HEK293 (cell line): Measurements from ENCODE around the gene EHMT1.

ENCODE experiments used
- CTCF ChIA-PET: fragments of 350-600 bp; formaldehyde crosslinking; extraction: SDS; loops from one replicate; lab custom pipeline; 2021; ENCODE audit warnings: antibody characterized with exemption; lab: Yijun Ruan, JAX
- POLR2A ChIA-PET: fragments of 300-600 bp; formaldehyde crosslinking; extraction: SDS; loops from one replicate; lab custom pipeline; 2020; ENCODE audit warnings: antibody characterized with exemption, inconsistent platforms; lab: Yijun Ruan, JAX
- H3K27ac ChIP-seq: fragments of 200-500 bp; sonication (Bioruptor generic); 2 replicates; pipeline ENCODE4 v1.5.1; 2014; ENCODE audit warnings: low read depth, low read length, control low read depth, inconsistent platforms; ENCODE audit errors: extremely low read depth
- H3K36me3 ChIP-seq, 2 experiments: fragments of 200-500 bp in 1 of 2; sonication (Bioruptor generic) in 1 of 2; 1 replicate in 1 of 2; 2 replicates in 1 of 2; pipeline ENCODE4 v1.5.1; 2014 to 2017; ENCODE audit warnings: inconsistent platforms in 2 of 2, low read length in 2 of 2; ENCODE audit not compliant: control insufficient read depth in 2 of 2, insufficient read depth in 1 of 2
- H3K4me1 ChIP-seq: fragments of 200-500 bp; sonication (Bioruptor generic); 2 replicates; pipeline ENCODE4 v1.5.1; 2014; ENCODE audit warnings: mild to moderate bottlenecking, low read length, inconsistent platforms; ENCODE audit not compliant: control insufficient read depth, insufficient read depth
- H3K4me3 ChIP-seq: 2 replicates; pipeline ENCODE4 v1.5.1; 2011; ENCODE audit warnings: low read depth, mild to moderate bottlenecking, control low read depth, low read length, moderate library complexity
- H3K9me3 ChIP-seq: fragments of 200-500 bp; sonication (Bioruptor generic); 2 replicates; pipeline ENCODE4 v1.5.1; 2014; ENCODE audit warnings: low read depth, low read length, inconsistent platforms; ENCODE audit not compliant: control insufficient read depth, insufficient read depth
- BCL11A ChIP-seq: fragments of 450-650 bp; formaldehyde crosslinking; IDR thresholded peaks from 2 replicates; pipeline ENCODE4 v1.5.1; 2016; ENCODE audit warnings: low read depth, missing biosample characterization, missing genetic modification characterization
- GLIS1 ChIP-seq: fragments of 450-650 bp; formaldehyde crosslinking; IDR thresholded peaks from 2 replicates; pipeline ENCODE4 v1.5.1; 2016; ENCODE audit warnings: missing biosample characterization, missing genetic modification characterization
- RBAK ChIP-seq: fragments of 450-650 bp; formaldehyde crosslinking; IDR thresholded peaks from 2 replicates; pipeline ENCODE4 v1.5.1; 2016; ENCODE audit warnings: missing biosample characterization, missing genetic modification characterization
- SP3 ChIP-seq: fragments of 450-650 bp; formaldehyde crosslinking; IDR thresholded peaks from 2 replicates; pipeline ENCODE4 v1.5.1; 2016; ENCODE audit warnings: missing biosample characterization, missing genetic modification characterization
- YY2 ChIP-seq: fragments of 450-650 bp; formaldehyde crosslinking; IDR thresholded peaks from 2 replicates; pipeline ENCODE4 v1.5.1; 2016; ENCODE audit warnings: missing biosample characterization, missing genetic modification characterization
- ZFP3 ChIP-seq: fragments of 450-650 bp; formaldehyde crosslinking; IDR thresholded peaks from 2 replicates; pipeline ENCODE4 v1.5.1; 2016; ENCODE audit warnings: low read depth, missing biosample characterization, missing genetic modification characterization
- ZFP37 ChIP-seq: fragments of 450-650 bp; formaldehyde crosslinking; IDR thresholded peaks from 2 replicates; pipeline ENCODE4 v1.5.1; 2016; ENCODE audit warnings: missing biosample characterization, missing genetic modification characterization
- ZFP41 ChIP-seq: fragments of 450-650 bp; formaldehyde crosslinking; IDR thresholded peaks from 2 replicates; pipeline ENCODE4 v1.5.1; 2016; ENCODE audit warnings: missing biosample characterization, missing genetic modification characterization, borderline replicate concordance
- ZIC2 ChIP-seq: fragments of 450-650 bp; formaldehyde crosslinking; IDR thresholded peaks from 2 replicates; pipeline ENCODE4 v1.5.1; 2016; ENCODE audit warnings: missing biosample characterization, missing genetic modification characterization
- ZNF184 ChIP-seq: fragments of 450-650 bp; IDR thresholded peaks from 2 replicates; pipeline ENCODE4 v1.5.1; 2018; ENCODE audit warnings: missing biosample characterization, mild to moderate bottlenecking, missing genetic modification characterization
- ZNF292 ChIP-seq: fragments of 450-650 bp; formaldehyde crosslinking; IDR thresholded peaks from 2 replicates; pipeline ENCODE4 v1.5.1; 2016; ENCODE audit warnings: low read depth, missing biosample characterization, missing genetic modification characterization, borderline replicate concordance
- ZNF324 ChIP-seq: fragments of 450-650 bp; formaldehyde crosslinking; IDR thresholded peaks from 2 replicates; pipeline ENCODE4 v1.5.1; 2016; ENCODE audit warnings: missing biosample characterization, missing genetic modification characterization
- ZNF366 ChIP-seq: fragments of 450-650 bp; formaldehyde crosslinking; conservative IDR thresholded peaks from 2 replicates; pipeline ENCODE4 v1.5.1; 2016; ENCODE audit warnings: missing biosample characterization, missing genetic modification characterization
- ZNF394 ChIP-seq: fragments of 450-650 bp; formaldehyde crosslinking; IDR thresholded peaks from 2 replicates; pipeline ENCODE4 v1.5.1; 2016; ENCODE audit warnings: missing biosample characterization, missing genetic modification characterization, mild to moderate bottlenecking, moderate library complexity, borderline replicate concordance
- ZNF544 ChIP-seq: fragments of 450-650 bp; formaldehyde crosslinking; IDR thresholded peaks from 2 replicates; pipeline ENCODE4 v1.5.0; 2017; ENCODE audit warnings: missing biosample characterization, missing genetic modification characterization
- ZNF548 ChIP-seq: fragments of 450-650 bp; formaldehyde crosslinking; IDR thresholded peaks from 2 replicates; pipeline ENCODE4 v1.5.1; 2016; ENCODE audit warnings: missing biosample characterization, missing genetic modification characterization
- ZNF600 ChIP-seq: fragments of 450-650 bp; formaldehyde crosslinking; IDR thresholded peaks from 2 replicates; pipeline ENCODE4 v1.5.1; 2016; ENCODE audit warnings: missing biosample characterization, missing genetic modification characterization
- ZNF629 ChIP-seq: fragments of 450-650 bp; formaldehyde crosslinking; IDR thresholded peaks from 2 replicates; pipeline ENCODE4 v1.5.1; 2017; ENCODE audit warnings: missing biosample characterization, missing genetic modification characterization
- ZNF692 ChIP-seq: fragments of 450-650 bp; formaldehyde crosslinking; IDR thresholded peaks from 2 replicates; pipeline ENCODE4 v1.5.1; 2016; ENCODE audit warnings: missing biosample characterization, missing genetic modification characterization
- ZNF777 ChIP-seq: fragments of 450-650 bp; formaldehyde crosslinking; IDR thresholded peaks from 2 replicates; pipeline ENCODE4 v1.5.1; 2017; ENCODE audit warnings: missing biosample characterization, missing genetic modification characterization, borderline replicate concordance
- TF ChIP-seq, protein P1 (sequence below): fragments of 450-650 bp; formaldehyde crosslinking; IDR thresholded peaks from 2 replicates; pipeline ENCODE4; 2016; ENCODE audit warnings: missing biosample characterization, missing genetic modification characterization
- TF ChIP-seq, protein P2 (sequence below): fragments of 450-650 bp; formaldehyde crosslinking; IDR thresholded peaks from 2 replicates; pipeline ENCODE4 v1.5.1; 2016; ENCODE audit warnings: missing biosample characterization, missing genetic modification characterization
- TF ChIP-seq, protein P3 (sequence below): fragments of 450-650 bp; formaldehyde crosslinking; IDR thresholded peaks from 2 replicates; pipeline ENCODE4 v1.5.1; 2016; ENCODE audit warnings: missing biosample characterization, missing genetic modification characterization

The EHMT1 gene

GRCh38 chr9:137879566-137880150 is 260.9 kb downstream of the EHMT1 start:
- TF ChIP-seq ZNF292 (tag by site-specific recombination) (no peak), ZNF777 (tag by site-specific recombination) (no peak), ZNF629 (no peak), BCL11A (no peak), ZNF600 (no peak), ZNF544 (tag by site-specific recombination) (no peak), ZNF324 (tag by site-specific recombination) (no peak), ZFP37 (tag by site-specific recombination) (no peak), ZFP41 (tag by site-specific recombination) (no peak), ZFP3 (tag by site-specific recombination) (no peak), SP3 (tag by site-specific recombination) (no peak), ZNF184 (tag by site-specific recombination) (no peak), ZNF548 (tag by site-specific recombination) (no peak)
- TF ChIP-seq, protein P1, sequence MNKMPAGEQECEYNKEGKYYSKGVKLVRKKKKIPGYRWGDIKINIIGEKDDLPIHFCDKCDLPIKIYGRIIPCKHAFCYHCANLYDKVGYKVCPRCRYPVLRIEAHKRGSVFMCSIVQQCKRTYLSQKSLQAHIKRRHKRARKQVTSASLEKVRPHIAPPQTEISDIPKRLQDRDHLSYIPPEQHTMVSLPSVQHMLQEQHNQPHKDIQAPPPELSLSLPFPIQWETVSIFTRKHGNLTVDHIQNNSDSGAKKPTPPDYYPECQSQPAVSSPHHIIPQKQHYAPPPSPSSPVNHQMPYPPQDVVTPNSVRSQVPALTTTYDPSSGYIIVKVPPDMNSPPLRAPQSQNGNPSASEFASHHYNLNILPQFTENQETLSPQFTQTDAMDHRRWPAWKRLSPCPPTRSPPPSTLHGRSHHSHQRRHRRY (tag by site-specific recombination), result no peak
- TF ChIP-seq, protein P2, sequence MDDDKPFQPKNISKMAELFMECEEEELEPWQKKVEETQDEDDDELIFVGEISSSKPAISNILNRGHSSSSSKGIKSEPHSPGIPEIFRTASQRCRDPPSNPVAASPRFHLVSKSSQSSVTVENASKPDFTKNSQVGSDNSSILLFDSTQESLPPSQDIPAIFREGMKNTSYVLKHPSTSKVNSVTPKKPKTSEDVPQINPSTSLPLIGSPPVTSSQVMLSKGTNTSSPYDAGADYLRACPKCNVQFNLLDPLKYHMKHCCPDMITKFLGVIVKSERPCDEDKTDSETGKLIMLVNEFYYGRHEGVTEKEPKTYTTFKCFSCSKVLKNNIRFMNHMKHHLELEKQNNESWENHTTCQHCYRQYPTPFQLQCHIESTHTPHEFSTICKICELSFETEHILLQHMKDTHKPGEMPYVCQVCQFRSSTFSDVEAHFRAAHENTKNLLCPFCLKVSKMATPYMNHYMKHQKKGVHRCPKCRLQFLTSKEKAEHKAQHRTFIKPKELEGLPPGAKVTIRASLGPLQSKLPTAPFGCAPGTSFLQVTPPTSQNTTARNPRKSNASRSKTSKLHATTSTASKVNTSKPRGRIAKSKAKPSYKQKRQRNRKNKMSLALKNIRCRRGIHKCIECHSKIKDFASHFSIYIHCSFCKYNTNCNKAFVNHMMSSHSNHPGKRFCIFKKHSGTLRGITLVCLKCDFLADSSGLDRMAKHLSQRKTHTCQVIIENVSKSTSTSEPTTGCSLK, result no peak
- Histone ChIP-seq H3K9me3 (no peaks in the 10 kb centered on the region), H3K4me1 (no peaks in the 10 kb centered on the region), H3K27ac (no peak overlapping the region), H3K4me3 (no peak overlapping the region), H3K36me3 (no peaks in the 10 kb centered on the region)
- POLR2A ChIA-PET, result no interaction called here
- CTCF ChIA-PET, result no interaction called here

GRCh38 chr9:137880160-137880975 is 261.6 kb downstream of the EHMT1 start:
- ChIA-PET CTCF (interaction anchor here (1.1 kb wide), 1 partner anchor 147 kb away, joined by 3 read pairs; no protein-coding TSS in a partner anchor), POLR2A (no interaction called here)
- Histone ChIP-seq H3K4me1 (no peaks in the 10 kb centered on the region), H3K4me3 (no peak overlapping the region), H3K27ac (no peak overlapping the region), H3K9me3 (no peaks in the 10 kb centered on the region), H3K36me3 (no peaks in the 10 kb centered on the region)
- TF ChIP-seq RBAK (tag by site-specific recombination), result no peak
- TF ChIP-seq, protein P3, sequence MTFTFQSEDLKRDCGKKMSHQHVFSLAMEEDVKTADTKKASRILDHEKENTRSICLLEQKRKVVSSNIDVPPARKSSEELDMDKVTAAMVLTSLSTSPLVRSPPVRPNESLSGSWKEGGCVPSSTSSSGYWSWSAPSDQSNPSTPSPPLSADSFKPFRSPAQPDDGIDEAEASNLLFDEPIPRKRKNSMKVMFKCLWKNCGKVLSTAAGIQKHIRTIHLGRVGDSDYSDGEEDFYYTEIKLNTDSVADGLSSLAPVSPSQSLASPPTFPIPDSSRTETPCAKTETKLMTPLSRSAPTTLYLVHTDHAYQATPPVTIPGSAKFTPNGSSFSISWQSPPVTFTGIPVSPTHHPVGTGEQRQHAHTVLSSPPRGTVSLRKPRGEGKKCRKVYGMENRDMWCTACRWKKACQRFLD, result no peak
- TF ChIP-seq GLIS1 (tag by site-specific recombination), result peak; percentile 65
- 0 out of 2 replicates have a peak, but pooled peaks have one; percentile 11 for TF ChIP-seq ZIC2 (tag by site-specific recombination)
- TF ChIP-seq ZNF394 (tag by site-specific recombination), result no peak
- no peak for TF ChIP-seq ZNF366 (tag by site-specific recombination)
- TF ChIP-seq ZNF777 (tag by site-specific recombination), result no peak
- TF ChIP-seq ZNF692 (tag by site-specific recombination), result 0 out of 2 replicates have a peak, but pooled peaks have one; percentile 18
- no peak for TF ChIP-seq ZFP3 (tag by site-specific recombination)
- TF ChIP-seq YY2 (tag by site-specific recombination), result no peak
